Astrocyte of the cerebellum (primary cell): ENCODE data around the gene RNF123.

ENCODE experiments used
- DNase-seq: peaks from one replicate; pipeline ENCODE4 v3.0.0-alpha.2; 2011; ENCODE audit warnings: low read depth
- H3K4me3 ChIP-seq: 2 replicates; pipeline ENCODE4 v1.5.1; 2011; ENCODE audit warnings: mild to moderate bottlenecking, low read depth, low read length, moderate library complexity
- in situ Hi-C: cut with HindIII; loops from 2 replicates; pipeline ENCODE4 v1.10.0; 2017; ENCODE audit warnings: low sequenced_read_pairs
- TF ChIP-seq, protein P1 (sequence below): IDR thresholded peaks from 2 replicates; pipeline ENCODE4 v1.5.1; 2012; ENCODE audit warnings: low read length, low read depth, moderate library complexity, mild to moderate bottlenecking; ENCODE audit errors: missing control alignments

Gene RNF123

DNA sequence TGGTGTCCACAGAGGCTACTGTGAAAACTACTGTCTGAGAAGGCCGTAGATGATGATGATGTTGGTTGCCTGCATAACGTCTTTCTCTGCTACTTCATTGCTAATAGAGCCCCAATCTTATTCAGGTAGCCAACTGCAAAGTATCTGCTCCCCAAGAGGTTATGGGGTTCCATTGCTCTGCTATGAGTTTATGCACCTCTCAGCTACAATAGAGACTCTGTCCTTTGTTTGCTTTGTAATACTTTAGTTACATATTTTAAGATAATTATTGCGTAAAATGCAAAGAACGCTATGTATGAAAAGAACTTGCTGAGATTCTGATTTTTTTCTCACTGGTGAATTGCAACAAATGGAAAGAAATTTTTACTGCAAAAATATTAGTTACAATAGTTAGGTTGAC lies 62.1 kb downstream of the RNF123 start:
- DNase-seq: no peak
- in situ Hi-C loops: no loop called here
- TF ChIP-seq, protein P1, sequence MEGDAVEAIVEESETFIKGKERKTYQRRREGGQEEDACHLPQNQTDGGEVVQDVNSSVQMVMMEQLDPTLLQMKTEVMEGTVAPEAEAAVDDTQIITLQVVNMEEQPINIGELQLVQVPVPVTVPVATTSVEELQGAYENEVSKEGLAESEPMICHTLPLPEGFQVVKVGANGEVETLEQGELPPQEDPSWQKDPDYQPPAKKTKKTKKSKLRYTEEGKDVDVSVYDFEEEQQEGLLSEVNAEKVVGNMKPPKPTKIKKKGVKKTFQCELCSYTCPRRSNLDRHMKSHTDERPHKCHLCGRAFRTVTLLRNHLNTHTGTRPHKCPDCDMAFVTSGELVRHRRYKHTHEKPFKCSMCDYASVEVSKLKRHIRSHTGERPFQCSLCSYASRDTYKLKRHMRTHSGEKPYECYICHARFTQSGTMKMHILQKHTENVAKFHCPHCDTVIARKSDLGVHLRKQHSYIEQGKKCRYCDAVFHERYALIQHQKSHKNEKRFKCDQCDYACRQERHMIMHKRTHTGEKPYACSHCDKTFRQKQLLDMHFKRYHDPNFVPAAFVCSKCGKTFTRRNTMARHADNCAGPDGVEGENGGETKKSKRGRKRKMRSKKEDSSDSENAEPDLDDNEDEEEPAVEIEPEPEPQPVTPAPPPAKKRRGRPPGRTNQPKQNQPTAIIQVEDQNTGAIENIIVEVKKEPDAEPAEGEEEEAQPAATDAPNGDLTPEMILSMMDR: no peak
- no peak overlapping the region for H3K4me3 ChIP-seq

DNA sequence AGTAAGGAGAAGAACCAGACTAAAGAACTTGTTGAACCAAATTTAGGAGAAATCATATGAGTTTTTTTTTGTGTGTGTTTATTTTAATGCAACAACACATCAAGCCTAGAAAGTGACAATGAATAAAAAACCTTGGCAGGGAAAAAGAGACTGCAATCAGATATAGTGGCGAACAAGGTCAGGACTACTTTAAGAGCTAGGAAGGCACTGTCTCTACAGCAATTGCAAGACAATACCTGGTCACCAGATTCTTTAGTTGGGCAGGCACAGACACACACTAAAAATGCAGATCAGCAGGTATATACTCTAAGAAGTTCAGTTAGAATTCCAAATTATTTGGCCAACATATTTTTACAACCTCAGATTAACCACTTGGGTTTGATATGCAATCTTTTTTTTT lies 65.2 kb downstream of the RNF123 start:
- TF ChIP-seq, protein P1: no peak
- in situ Hi-C loops: no loop called here
- no peak for DNase-seq
- H3K4me3 ChIP-seq: no peak overlapping the region

DNA sequence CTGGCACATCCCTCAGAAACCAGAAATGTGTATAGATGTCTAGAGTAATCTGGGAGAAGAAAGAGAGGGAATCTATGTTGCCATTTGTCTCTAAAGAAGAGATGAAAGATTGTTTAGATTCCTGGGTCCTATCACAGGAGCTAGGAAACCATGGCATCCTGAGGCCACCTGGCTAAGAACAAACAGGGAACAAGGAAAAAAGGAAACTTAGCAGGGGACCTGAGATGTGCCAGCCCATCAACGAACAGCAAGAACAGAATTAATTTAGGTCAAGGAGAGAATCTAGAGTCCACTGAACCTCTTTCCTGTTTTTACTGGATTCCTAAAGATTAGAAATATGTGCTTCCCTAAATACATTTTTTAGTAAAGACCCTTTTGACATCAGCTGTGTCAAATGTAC lies 66.7 kb downstream of the RNF123 start:
- in situ Hi-C loops: no loop called here
- no peak overlapping the region for H3K4me3 ChIP-seq
- DNase-seq: no peak
- TF ChIP-seq, protein P1: no peak

DNA sequence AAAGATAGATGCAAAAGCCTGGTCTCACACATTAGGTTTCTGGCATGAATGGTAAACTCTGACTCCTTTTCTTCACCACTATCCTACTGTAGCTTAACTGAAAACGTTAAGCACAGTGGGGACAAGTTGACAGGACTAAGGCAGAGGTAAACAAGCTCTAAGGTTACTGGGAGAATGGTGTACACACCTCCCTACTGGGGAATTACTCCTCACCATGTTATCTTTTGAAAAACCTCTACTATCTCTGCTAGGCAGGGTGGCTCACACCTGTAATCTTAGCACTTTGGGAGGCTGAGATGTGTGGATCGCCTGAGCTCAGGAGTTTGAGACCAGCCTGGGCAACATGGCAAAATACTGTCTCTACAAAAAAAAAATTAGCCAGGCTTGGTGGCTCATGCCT lies 67.8 kb downstream of the RNF123 start:
- TF ChIP-seq, protein P1: no peak
- H3K4me3 ChIP-seq: no peak overlapping the region
- DNase-seq: no peak
- in situ Hi-C loops: no loop called here

DNA sequence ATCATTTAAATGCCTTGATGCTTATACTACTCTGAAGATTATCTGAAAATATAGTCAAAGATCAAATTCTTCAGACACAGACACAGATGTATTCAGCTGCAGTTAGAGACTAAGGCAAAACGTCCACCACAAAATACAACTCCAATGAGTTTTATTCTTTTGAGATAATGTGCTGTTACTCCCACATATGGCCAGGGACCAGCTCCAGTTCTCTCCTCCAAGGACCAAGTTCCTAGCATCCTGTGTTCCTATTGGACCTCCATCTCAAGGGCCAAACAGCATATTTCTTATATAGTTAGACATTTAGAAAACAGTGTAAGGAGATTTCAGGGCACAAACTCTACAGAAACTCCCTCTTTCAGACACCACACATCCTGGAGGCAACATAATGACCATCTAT lies 69.9 kb downstream of the RNF123 start:
- TF ChIP-seq, protein P1: no peak
- no peak overlapping the region for H3K4me3 ChIP-seq

DNA sequence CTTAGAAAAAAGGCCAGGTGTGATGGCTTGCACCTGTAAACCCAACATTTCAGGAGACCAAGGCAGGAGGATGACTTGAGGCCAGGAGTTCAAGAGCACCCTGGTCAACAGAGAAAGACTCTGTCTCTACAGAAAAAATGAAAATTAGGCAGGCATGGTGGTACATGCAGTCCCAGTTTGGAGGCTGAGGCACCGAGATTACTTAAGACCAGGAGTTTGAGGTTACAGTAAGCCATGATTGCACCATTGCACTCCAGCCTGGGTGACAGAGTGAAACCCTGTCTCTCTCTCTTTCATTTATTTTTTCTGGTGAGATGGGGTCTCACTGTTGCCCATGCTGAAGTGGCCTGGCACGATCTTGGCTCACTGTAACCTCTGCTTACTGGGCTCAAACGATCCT lies 72.3 kb downstream of the RNF123 start:
- TF ChIP-seq, protein P1: no peak
- no peak for DNase-seq
- no peak overlapping the region for H3K4me3 ChIP-seq
- in situ Hi-C loops: no loop called here

More for the DNA sequence above, 69.9 kb downstream of the RNF123 start:
- DNase-seq: no peak
- in situ Hi-C loops: no loop called here

DNA sequence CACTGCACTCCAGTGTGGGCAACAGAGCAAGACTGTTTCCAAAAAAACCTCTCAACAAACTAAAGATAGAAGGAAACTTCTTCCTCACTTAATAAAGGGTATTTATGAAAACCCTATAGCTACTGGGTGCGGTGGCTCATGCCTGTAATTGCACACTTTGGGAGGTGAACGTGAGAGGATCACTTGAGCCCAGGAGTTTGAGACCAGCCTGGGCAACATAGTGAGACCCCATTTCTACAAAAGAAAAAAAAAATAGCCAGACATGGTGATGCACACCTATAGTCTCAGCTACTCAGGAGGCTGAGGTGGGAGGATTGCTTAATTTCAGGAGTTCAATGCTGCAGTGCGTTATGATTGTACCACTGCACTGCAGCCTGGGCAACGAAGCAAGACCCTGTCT lies 74.6 kb downstream of the RNF123 start:
- in situ Hi-C loops: no loop called here

More for the DNA sequence above, 74.6 kb downstream of the RNF123 start:
- TF ChIP-seq, protein P1: no peak
- no peak overlapping the region for H3K4me3 ChIP-seq
- DNase-seq: no peak
